Progenitor cell of endocrine pancreas (in vitro differentiated cells): ENCODE results near the gene S100A14. TPM values are rescaled to one million over a fixed set of nuclear protein-coding genes. Genes with fewer than 3 reads are reported as not detected.
"Not testable (repeated sequence)": the region's sequence is repeated elsewhere in the genome, so short reads cannot be mapped to it uniquely, and the experiment has no call there.

Source experiments
- DNase-seq: peaks from one replicate; pipeline ENCODE4 v3.0.0; 2021; ENCODE audit warnings: low spot score; ENCODE audit not compliant: unreplicated experiment
- H3K27ac Mint-ChIP-seq: 2 replicates; pipeline ENCODE4 v1.8.0; 2021; ENCODE audit warnings: mild to moderate bottlenecking, moderate library complexity, mixed read lengths
- H3K27me3 Mint-ChIP-seq: 2 replicates; pipeline ENCODE4 v1.8.0; 2021; ENCODE audit warnings: mixed read lengths
- H3K36me3 Mint-ChIP-seq: 2 replicates; pipeline ENCODE4 v1.8.0; 2022; ENCODE audit warnings: mixed read lengths; ENCODE audit not compliant: insufficient read depth
- H3K4me1 Mint-ChIP-seq: 2 replicates; pipeline ENCODE4 v1.8.0; 2021; ENCODE audit warnings: low read depth, mixed read lengths
- H3K4me3 Mint-ChIP-seq: 2 replicates; pipeline ENCODE4 v1.8.0; 2021; ENCODE audit warnings: low read depth, mild to moderate bottlenecking, moderate library complexity, mixed read lengths
- H3K9me3 Mint-ChIP-seq: 2 replicates; pipeline ENCODE4 v1.8.0; 2021; ENCODE audit warnings: low read depth, mixed read lengths
- total RNA-seq: library from RNA; stranded (reverse); gene quantifications from 2 replicates; pipeline ENCODE4 v1.2.1, GENCODE V29; 2021
- TF ChIP-seq, protein P1 (sequence below): fragments of 200-600 bp; sonication (generic); IDR thresholded peaks from one replicate; pipeline ENCODE4 v1.5.0; 2021; ENCODE audit warnings: antibody characterized with exemption, mild to moderate bottlenecking; ENCODE audit not compliant: unreplicated experiment

Gene S100A14
- total RNA-seq, 1 donor from 2014 or later = 1.4 TPM

DNA sequence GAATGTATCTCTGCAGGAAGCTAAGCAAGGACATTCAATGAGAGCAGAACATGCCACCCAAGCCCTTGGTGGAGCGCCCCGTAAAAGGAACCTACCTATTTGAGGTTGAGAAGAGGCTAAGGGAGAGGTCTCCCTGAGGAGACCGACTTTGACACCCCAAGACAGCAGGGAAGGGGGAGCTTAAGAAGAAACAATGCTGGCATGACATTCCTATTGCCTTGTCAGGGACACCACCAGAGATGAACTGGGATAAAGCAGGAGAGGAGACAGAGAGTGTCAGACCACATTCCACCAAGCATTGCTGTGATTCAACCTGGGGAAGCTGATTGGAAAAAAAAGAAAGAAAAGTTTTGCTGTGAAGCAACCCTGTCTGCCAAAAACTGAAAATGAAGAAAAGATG, 37.2 kb downstream of the S100A14 start:
- no peak overlapping the region for H3K27ac Mint-ChIP-seq
- H3K4me3 Mint-ChIP-seq = no peak overlapping the region
- H3K9me3 Mint-ChIP-seq = no peaks in the 10 kb centered on the region
- TF ChIP-seq, protein P1, sequence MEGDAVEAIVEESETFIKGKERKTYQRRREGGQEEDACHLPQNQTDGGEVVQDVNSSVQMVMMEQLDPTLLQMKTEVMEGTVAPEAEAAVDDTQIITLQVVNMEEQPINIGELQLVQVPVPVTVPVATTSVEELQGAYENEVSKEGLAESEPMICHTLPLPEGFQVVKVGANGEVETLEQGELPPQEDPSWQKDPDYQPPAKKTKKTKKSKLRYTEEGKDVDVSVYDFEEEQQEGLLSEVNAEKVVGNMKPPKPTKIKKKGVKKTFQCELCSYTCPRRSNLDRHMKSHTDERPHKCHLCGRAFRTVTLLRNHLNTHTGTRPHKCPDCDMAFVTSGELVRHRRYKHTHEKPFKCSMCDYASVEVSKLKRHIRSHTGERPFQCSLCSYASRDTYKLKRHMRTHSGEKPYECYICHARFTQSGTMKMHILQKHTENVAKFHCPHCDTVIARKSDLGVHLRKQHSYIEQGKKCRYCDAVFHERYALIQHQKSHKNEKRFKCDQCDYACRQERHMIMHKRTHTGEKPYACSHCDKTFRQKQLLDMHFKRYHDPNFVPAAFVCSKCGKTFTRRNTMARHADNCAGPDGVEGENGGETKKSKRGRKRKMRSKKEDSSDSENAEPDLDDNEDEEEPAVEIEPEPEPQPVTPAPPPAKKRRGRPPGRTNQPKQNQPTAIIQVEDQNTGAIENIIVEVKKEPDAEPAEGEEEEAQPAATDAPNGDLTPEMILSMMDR = no peak
- no peaks in the 10 kb centered on the region for H3K36me3 Mint-ChIP-seq
- peaks cover 6% of the 10 kb centered on the region for H3K27me3 Mint-ChIP-seq
- no peak for DNase-seq
- H3K4me1 Mint-ChIP-seq = peaks cover 8% of the 10 kb centered on the region

DNA sequence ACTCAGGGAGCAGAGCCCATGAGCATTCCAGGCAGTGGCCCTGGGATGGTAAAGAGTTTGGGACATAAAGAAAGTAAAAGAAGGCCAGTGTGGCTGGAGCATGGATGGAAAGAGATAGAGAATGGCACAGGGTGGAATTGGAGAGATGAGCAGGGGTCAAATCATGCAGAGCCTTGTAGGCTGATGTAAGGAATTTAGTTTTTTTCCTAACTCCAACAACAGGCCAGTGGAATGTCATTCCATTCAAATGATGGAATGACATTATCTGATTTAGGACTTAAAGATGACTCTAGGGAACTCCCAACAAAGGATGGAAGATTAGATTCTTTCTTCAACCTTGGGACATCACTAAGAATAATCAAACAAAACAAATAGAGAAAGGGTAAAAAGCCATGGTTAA, 37.6 kb downstream of the S100A14 start:
- no peaks in the 10 kb centered on the region for H3K9me3 Mint-ChIP-seq
- H3K36me3 Mint-ChIP-seq = no peaks in the 10 kb centered on the region
- no peak overlapping the region for H3K4me3 Mint-ChIP-seq
- H3K27me3 Mint-ChIP-seq = peaks cover 6% of the 10 kb centered on the region
- no peak for DNase-seq
- H3K27ac Mint-ChIP-seq = no peak overlapping the region
- H3K4me1 Mint-ChIP-seq = peaks cover 6% of the 10 kb centered on the region
- TF ChIP-seq, protein P1 = no peak

DNA sequence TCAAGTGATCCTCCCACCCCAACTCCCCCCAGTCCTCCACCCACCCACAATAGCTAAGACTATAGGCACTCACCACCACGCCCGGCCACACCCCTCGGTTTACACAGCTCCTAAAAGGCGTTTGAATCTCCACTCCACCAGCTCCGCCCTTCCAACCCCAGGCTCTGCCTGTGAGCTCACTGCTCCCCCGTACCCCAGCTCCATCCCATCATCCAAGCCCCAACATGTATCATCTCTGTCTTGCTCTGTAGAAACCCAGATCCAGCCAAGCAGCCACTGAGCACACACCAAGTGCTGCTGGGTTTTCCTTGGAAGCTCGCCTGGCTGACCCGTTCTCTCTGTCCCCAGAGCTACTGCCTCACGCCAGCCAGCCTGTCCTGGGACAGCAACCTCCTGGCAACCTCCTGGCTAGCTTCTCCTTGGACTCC, 38.5 kb downstream of the S100A14 start:
- Mint-ChIP-seq H3K4me3 (no peak overlapping the region), H3K9me3 (no peaks in the 10 kb centered on the region), H3K27ac (no peak overlapping the region), H3K36me3 (no peaks in the 10 kb centered on the region), H3K4me1 (peaks cover 6% of the 10 kb centered on the region), H3K27me3 (peaks cover 6% of the 10 kb centered on the region)
- TF ChIP-seq, protein P1 = no peak
- no peak for DNase-seq

DNA sequence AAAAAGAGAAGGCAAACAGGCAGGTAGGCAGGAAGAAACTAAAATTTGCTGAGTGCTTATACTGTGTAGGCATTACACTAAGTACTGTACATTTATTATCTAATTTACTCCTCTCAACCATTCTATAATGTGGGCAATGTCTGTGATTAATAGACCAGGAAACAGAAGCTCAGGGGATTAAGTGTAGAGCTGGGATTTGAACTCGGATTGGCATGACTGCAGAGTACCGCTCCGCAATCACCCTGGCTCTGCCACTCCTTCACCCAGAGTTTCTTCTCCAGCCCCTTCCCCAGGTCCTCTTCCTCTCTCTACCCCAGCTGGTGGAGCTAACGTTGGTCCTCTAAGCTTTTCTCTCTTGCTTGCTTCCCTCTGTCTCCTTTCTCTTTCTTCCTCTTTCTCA, 39.0 kb downstream of the S100A14 start:
- H3K9me3 Mint-ChIP-seq = no peaks in the 10 kb centered on the region
- DNase-seq = no peak
- no peak overlapping the region for H3K27ac Mint-ChIP-seq
- peaks cover 6% of the 10 kb centered on the region for H3K27me3 Mint-ChIP-seq
- TF ChIP-seq, protein P1 = no peak
- H3K4me3 Mint-ChIP-seq = no peak overlapping the region
- H3K4me1 Mint-ChIP-seq = peaks cover 6% of the 10 kb centered on the region
- no peaks in the 10 kb centered on the region for H3K36me3 Mint-ChIP-seq

DNA sequence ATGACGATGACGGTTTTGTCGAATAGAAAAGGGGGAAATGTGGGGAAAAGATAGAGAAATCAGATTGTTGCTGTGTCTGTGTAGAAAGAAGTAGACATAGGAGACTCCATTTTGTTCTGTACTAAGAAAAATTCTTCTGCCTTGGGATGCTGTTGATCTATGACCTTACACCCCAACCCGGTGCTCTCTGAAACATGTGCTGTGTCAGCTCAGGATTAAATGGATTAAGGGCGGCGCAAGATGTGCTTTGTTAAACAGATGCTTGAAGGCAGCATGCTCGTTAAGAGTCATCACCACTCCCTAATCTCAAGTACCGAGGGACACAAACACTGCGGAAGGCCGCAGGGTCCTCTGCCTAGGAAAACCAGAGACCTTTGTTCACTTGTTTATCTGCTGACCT, 40.6 kb downstream of the S100A14 start:
- not testable (repeated sequence) for DNase-seq, H3K4me3 Mint-ChIP-seq, H3K27ac Mint-ChIP-seq, H3K9me3 Mint-ChIP-seq, H3K36me3 Mint-ChIP-seq, H3K27me3 Mint-ChIP-seq
- H3K4me1 Mint-ChIP-seq = peaks cover 11% of the 10 kb centered on the region

DNA sequence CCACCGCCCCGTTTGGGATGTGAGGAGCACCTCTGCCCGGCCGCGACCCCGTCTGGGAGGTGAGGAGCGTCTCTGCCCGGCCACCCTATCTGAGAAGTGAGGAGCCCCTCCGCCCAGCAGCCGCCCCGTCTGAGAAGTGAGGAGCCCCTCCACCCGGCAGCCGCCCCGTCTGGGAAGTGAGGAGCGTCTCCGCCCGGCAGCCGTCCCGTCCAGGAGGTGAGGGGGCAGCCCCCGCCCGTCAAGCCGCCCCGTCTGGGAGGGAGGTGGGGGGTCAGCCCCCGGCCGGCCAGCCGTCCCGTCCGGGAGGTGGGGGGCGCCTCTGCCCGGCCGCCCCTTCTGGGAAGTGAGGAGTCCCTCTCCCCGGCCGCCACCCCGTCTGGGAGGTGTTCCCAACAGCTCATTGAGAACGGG, 41.0 kb downstream of the S100A14 start:
- H3K27me3 Mint-ChIP-seq, H3K27ac Mint-ChIP-seq, H3K9me3 Mint-ChIP-seq, DNase-seq, H3K4me3 Mint-ChIP-seq, H3K36me3 Mint-ChIP-seq: not testable (repeated sequence)
- peaks cover 11% of the 10 kb centered on the region for H3K4me1 Mint-ChIP-seq
